ENCODE data around the gene TMEM183A. TPM values are rescaled to one million over a fixed set of nuclear protein-coding genes. Genes with fewer than 3 reads are reported as not detected.

Gene TMEM183A
- total and polyA plus RNA-seq, 4 donors: 29.4 to 63.9 (median 51.7) TPM

DNA sequence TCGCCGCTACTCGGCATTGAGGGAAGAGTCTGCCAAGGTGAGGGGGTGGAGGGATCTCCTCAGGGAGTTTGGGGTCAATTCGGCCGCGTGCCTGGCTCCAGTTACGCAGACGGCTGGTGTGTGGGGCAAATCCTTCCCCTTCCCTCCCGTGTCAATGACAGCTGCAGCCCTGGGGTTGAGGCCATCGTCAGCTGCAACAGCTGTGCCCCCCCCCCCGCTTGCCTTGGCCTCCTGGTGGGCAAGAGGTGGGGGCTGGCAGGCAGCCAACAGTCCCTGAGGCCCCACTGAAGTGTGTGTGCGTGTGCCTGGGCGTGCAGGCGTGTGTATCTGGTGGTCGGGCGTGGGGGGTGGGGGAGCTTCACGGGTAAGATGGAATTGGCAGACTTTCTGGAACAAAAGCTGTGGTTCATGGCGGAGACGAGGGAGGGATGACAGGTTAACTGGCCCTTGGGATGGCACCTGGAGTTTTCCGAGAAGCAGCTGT, 44.7 kb downstream of the TMEM183A start:
- Histone ChIP-seq H3K27ac (ENCODE audit: low read depth in 1 of 2, low read length in 1 of 2) (no peak overlapping the region), H3K36me3 (ENCODE audit: control insufficient read depth in 4 of 4, insufficient read depth in 4 of 4, low read length in 4 of 4) (no peaks in the 10 kb centered on the region), H3K4me1 (ENCODE audit: control insufficient read depth in 5 of 5, insufficient read depth in 5 of 5, low read length in 5 of 5) (peaks cover 0 to 11% (median 2%) of the 10 kb centered on the region in 5 donors), H3K9ac (ENCODE audit: insufficient read depth in 1 of 2, low read length in 2 of 2) (no peak overlapping the region), H3K9me3 (ENCODE audit: control insufficient read depth in 4 of 4, insufficient read depth in 3 of 4, low read length in 3 of 4) (no peaks in the 10 kb centered on the region), H3K4me3 (no peak overlapping the region), H3K27me3 (ENCODE audit: control insufficient read depth in 3 of 3, insufficient read depth in 3 of 3, low read length in 2 of 3) (no peaks in the 10 kb centered on the region)
- TF ChIP-seq, protein P1, sequence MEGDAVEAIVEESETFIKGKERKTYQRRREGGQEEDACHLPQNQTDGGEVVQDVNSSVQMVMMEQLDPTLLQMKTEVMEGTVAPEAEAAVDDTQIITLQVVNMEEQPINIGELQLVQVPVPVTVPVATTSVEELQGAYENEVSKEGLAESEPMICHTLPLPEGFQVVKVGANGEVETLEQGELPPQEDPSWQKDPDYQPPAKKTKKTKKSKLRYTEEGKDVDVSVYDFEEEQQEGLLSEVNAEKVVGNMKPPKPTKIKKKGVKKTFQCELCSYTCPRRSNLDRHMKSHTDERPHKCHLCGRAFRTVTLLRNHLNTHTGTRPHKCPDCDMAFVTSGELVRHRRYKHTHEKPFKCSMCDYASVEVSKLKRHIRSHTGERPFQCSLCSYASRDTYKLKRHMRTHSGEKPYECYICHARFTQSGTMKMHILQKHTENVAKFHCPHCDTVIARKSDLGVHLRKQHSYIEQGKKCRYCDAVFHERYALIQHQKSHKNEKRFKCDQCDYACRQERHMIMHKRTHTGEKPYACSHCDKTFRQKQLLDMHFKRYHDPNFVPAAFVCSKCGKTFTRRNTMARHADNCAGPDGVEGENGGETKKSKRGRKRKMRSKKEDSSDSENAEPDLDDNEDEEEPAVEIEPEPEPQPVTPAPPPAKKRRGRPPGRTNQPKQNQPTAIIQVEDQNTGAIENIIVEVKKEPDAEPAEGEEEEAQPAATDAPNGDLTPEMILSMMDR (IDR thresholded peaks at IDR 0.05; ENCODE audit: control extremely low read depth, extremely low read depth): no peak
- ATAC-seq (ENCODE audit: insufficient read depth, low FRiP score) (no peak), DNase-seq (peak in 1 of 3 donors; percentile 52)
- WGBS, 2 donors: 51 to 54% methylated on average over 18 to 20 of the region's 20 CpGs

DNA sequence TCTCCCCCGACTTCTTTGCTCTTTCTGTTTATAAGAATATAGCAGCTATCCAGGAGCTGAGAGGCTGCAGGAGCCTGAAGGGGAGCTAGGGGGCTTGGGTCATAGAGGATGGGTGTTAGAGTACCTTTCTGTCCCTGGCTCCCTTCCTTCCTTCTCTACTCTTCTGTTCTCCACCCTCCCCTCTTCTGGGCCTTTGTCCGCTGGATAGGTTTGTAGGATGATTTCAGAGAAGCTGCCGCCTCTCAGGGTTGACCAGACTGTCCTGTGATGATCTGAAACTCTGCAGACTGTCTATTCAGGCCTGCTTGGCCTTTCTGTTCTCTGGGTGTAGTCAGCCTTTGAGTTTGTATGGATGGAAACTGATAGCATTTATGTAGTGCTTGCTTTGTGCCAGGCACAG, 45.4 kb downstream of the TMEM183A start:
- Histone ChIP-seq H3K4me1 (ENCODE audit: control insufficient read depth in 5 of 5, insufficient read depth in 5 of 5, low read length in 5 of 5) (peaks cover 0 to 11% (median 3%) of the 10 kb centered on the region in 5 donors), H3K27me3 (ENCODE audit: control insufficient read depth in 3 of 3, insufficient read depth in 3 of 3, low read length in 2 of 3) (no peaks in the 10 kb centered on the region), H3K9me3 (ENCODE audit: control insufficient read depth in 4 of 4, insufficient read depth in 3 of 4, low read length in 3 of 4) (no peaks in the 10 kb centered on the region), H3K9ac (ENCODE audit: insufficient read depth in 1 of 2, low read length in 2 of 2) (no peak overlapping the region), H3K36me3 (ENCODE audit: control insufficient read depth in 4 of 4, insufficient read depth in 4 of 4, low read length in 4 of 4) (no peaks in the 10 kb centered on the region), H3K4me3 (no peak overlapping the region), H3K27ac (ENCODE audit: low read depth in 1 of 2, low read length in 1 of 2) (no peak overlapping the region)
- TF ChIP-seq, protein P1 (IDR thresholded peaks at IDR 0.05; ENCODE audit: control extremely low read depth, extremely low read depth): no peak
- DNase-seq: no peak
- WGBS, 2 donors: 80 to 97% methylated on average over 3 of the region's 3 CpGs
- ATAC-seq (ENCODE audit: insufficient read depth, low FRiP score): no peak

DNA sequence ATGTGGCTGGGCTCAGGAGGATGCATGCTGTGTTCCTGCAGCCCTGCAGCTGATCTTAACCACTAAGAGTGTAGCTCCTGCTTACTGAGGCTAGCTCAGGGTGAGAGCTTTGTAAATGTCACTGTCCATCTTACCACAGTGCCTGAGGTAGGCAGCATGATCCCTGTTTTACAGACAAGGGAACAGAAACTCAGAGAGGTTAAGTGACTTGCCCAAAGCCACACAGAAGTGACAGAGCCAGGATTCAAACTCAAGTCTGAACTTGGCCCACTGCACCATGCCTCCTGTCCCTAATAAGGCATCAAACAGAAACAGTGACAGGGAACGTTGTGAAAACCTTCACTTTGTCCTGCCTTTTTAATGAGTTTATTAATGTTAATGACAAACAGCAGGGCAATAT, 47.0 kb downstream of the TMEM183A start:
- no peaks in the 10 kb centered on the region for H3K9me3 ChIP-seq (ENCODE audit: control insufficient read depth in 4 of 4, insufficient read depth in 3 of 4, low read length in 3 of 4)
- 62 to 69% methylated on average over 1 of the region's 1 CpG for WGBS, 2 donors

More for the DNA sequence above, 47.0 kb downstream of the TMEM183A start:
- ATAC-seq (ENCODE audit: insufficient read depth, low FRiP score) (no peak), DNase-seq (no peak)
- H3K27ac ChIP-seq (ENCODE audit: low read depth in 1 of 2, low read length in 1 of 2): no peak overlapping the region
- H3K4me1 ChIP-seq (ENCODE audit: control insufficient read depth in 5 of 5, insufficient read depth in 5 of 5, low read length in 5 of 5): peaks cover 0 to 11% (median 3%) of the 10 kb centered on the region in 5 donors
- TF ChIP-seq, protein P1 (IDR thresholded peaks at IDR 0.05; ENCODE audit: control extremely low read depth, extremely low read depth): no peak
- no peaks in the 10 kb centered on the region for H3K36me3 ChIP-seq (ENCODE audit: control insufficient read depth in 4 of 4, insufficient read depth in 4 of 4, low read length in 4 of 4)
- no peak overlapping the region for H3K4me3 ChIP-seq
- H3K27me3 ChIP-seq (ENCODE audit: control insufficient read depth in 3 of 3, insufficient read depth in 3 of 3, low read length in 2 of 3): no peaks in the 10 kb centered on the region
- no peak overlapping the region for H3K9ac ChIP-seq (ENCODE audit: insufficient read depth in 1 of 2, low read length in 2 of 2)
